H1 (cell line): ENCODE data around the gene TAF1B. TPM values are rescaled to one million over a fixed set of nuclear protein-coding genes. Genes with fewer than 3 reads are reported as not detected.

Source experiments
- CTCF ChIA-PET: fragments of 300-600 bp; sonication (Branson Sonifier 250); formaldehyde crosslinking; loops from one replicate; lab custom pipeline; 2021; ENCODE audit not compliant: partially characterized antibody; lab: Charles Lee
- POLR2A ChIA-PET: fragments of 300-600 bp; sonication (Branson Sonifier 250); formaldehyde crosslinking; loops from one replicate; lab custom pipeline; 2021; ENCODE audit warnings: inconsistent platforms; ENCODE audit not compliant: partially characterized antibody; lab: Charles Lee
- DNase-seq, 2 experiments: peaks; one replicate each; pipeline versions ENCODE4 v3.0.0 to v3.0.0-alpha.2; 2010 to 2022; ENCODE audit warnings: low spot score in 2 of 2, low read depth in 1 of 2, mixed read lengths in 1 of 2
- FAIRE-seq: peaks from 2 replicates; lab custom pipeline; 2011; peaks lifted over from hg19 to GRCh38; lab: Jason Lieb, UNC
- H2AFZ ChIP-seq: 2 replicates; pipeline ENCODE4 v1.8.1; 2012; ENCODE audit warnings: low read length, inconsistent platforms
- H2AK5ac ChIP-seq: 2 replicates; pipeline ENCODE4 v1.6.1; 2013; ENCODE audit warnings: low read depth, low read length
- H2BK120ac ChIP-seq: replicated peaks from 2 replicates; pipeline ENCODE3; 2013; ENCODE audit warnings: low read depth, low read length, inconsistent platforms
- H2BK12ac ChIP-seq: 2 replicates; pipeline ENCODE4 v1.6.1; 2013; ENCODE audit warnings: low read depth, low read length
- H2BK15ac ChIP-seq: 2 replicates; pipeline ENCODE4 v1.6.1; 2013; ENCODE audit warnings: low read length
- H2BK20ac ChIP-seq: 2 replicates; pipeline ENCODE4 v1.6.1; 2013; ENCODE audit warnings: low read length
- H2BK5ac ChIP-seq: 2 replicates; pipeline ENCODE4 v1.6.1; 2013; ENCODE audit warnings: low read depth, low read length
- H3K14ac ChIP-seq: 2 replicates; pipeline ENCODE4 v1.6.1; 2013; ENCODE audit warnings: inconsistent platforms; ENCODE audit not compliant: insufficient read length
- H3K18ac ChIP-seq: 2 replicates; pipeline ENCODE4 v1.6.1; 2013; ENCODE audit warnings: low read length; ENCODE audit errors: extremely low read depth
- H3K23ac ChIP-seq: 2 replicates; pipeline ENCODE4 v1.6.1; 2013; ENCODE audit warnings: inconsistent platforms; ENCODE audit not compliant: insufficient read length
- H3K23me2 ChIP-seq: 2 replicates; pipeline ENCODE4 v1.6.1; 2013; ENCODE audit warnings: low read depth, low read length
- H3K27ac ChIP-seq: 2 replicates; pipeline ENCODE4 v1.6.1; 2011; ENCODE audit warnings: low read depth, low read length, inconsistent platforms
- H3K27me3 ChIP-seq, 4 experiments: replicated peaks in 1 of 4; 1 replicate in 1 of 4; 2 replicates in 3 of 4; pipeline versions ENCODE4 v1.6.1 to v1.8.1; 2011 to 2013; ENCODE audit warnings: low read length in 3 of 4, mild to moderate bottlenecking in 3 of 4, inconsistent platforms in 2 of 4, mixed read lengths in 2 of 4, moderate library complexity in 1 of 4; ENCODE audit not compliant: control insufficient read depth in 3 of 4, insufficient read depth in 3 of 4; ENCODE audit errors: extremely low read depth in 1 of 4
- H3K36me3 ChIP-seq, 4 experiments: 2 replicates each; pipeline versions ENCODE4 v1.6.1 to v1.8.1; 2011 to 2013; ENCODE audit warnings: mild to moderate bottlenecking in 4 of 4, low read length in 3 of 4, moderate library complexity in 2 of 4, control low read depth in 1 of 4, inconsistent platforms in 1 of 4; ENCODE audit not compliant: insufficient read depth in 4 of 4, control insufficient read depth in 2 of 4
- H3K4ac ChIP-seq: replicated peaks from 2 replicates; pipeline ENCODE3; 2013; ENCODE audit warnings: low read length, low read depth, mixed read lengths, inconsistent platforms; ENCODE audit not compliant: insufficient read length
- H3K4me1 ChIP-seq, 4 experiments: replicated peaks in 1 of 4; 1 replicate in 1 of 4; 2 replicates in 3 of 4; pipeline versions ENCODE4 v1.6.1 to v1.8.1; 2011 to 2013; ENCODE audit warnings: low read length in 3 of 4, inconsistent platforms in 2 of 4, mixed read lengths in 1 of 4; ENCODE audit not compliant: insufficient read depth in 4 of 4, control insufficient read depth in 3 of 4
- H3K4me2 ChIP-seq, 2 experiments: 2 replicates each; pipeline versions ENCODE4 v1.6.1 to v1.8.1; 2011 to 2013; ENCODE audit warnings: low read depth in 2 of 2, low read length in 2 of 2, control low read depth in 1 of 2, inconsistent platforms in 1 of 2, mild to moderate bottlenecking in 1 of 2; ENCODE audit not compliant: insufficient read depth in 1 of 2
- H3K4me3 ChIP-seq, 4 experiments: fragments of 200-600, 300-600 bp in 1 of 4; sonication (generic), shearing (Covaris generic), sonication (Bioruptor Twin) in 1 of 4; 2 replicates each; pipeline versions ENCODE4 v1.5.1 to v1.8.1; 2011 to 2016; ENCODE audit warnings: low read length in 4 of 4, low read depth in 3 of 4, control low read depth in 2 of 4, inconsistent platforms in 2 of 4, mild to moderate bottlenecking in 2 of 4, mixed read lengths in 1 of 4, moderate library complexity in 1 of 4; ENCODE audit not compliant: insufficient read depth in 2 of 4; ENCODE audit errors: extremely low read depth in 1 of 4
- H3K56ac ChIP-seq: replicated peaks from 2 replicates; pipeline ENCODE3; 2013; ENCODE audit warnings: low read depth, mild to moderate bottlenecking, mixed read lengths, low read length, inconsistent platforms; ENCODE audit not compliant: insufficient read length
- H3K79me1 ChIP-seq: 2 replicates; pipeline ENCODE4 v1.6.1; 2013; ENCODE audit warnings: low read depth, low read length, control low read depth
- H3K79me2 ChIP-seq, 2 experiments: 2 replicates each; pipeline versions ENCODE4 v1.6.1 to v1.8.1; 2012 to 2013; ENCODE audit warnings: low read length in 2 of 2, mild to moderate bottlenecking in 2 of 2, inconsistent platforms in 1 of 2; ENCODE audit not compliant: insufficient read depth in 2 of 2, control insufficient read depth in 1 of 2
- H3K9ac ChIP-seq, 4 experiments: replicated peaks in 1 of 4; 1 replicate in 1 of 4; 2 replicates in 3 of 4; pipeline versions ENCODE4 v1.6.1 to v1.8.1; 2011 to 2013; ENCODE audit warnings: low read depth in 3 of 4, low read length in 3 of 4, control low read depth in 2 of 4, mild to moderate bottlenecking in 2 of 4, moderate library complexity in 2 of 4, inconsistent platforms in 1 of 4; ENCODE audit errors: extremely low read depth in 1 of 4
- H3K9me3 ChIP-seq, 2 experiments: 2 replicates each; pipeline versions ENCODE4 v1.6.1 to v1.8.1; 2012 to 2013; ENCODE audit warnings: mild to moderate bottlenecking in 2 of 2, moderate library complexity in 2 of 2, control low read depth in 1 of 2, inconsistent platforms in 1 of 2, low read depth in 1 of 2, low read length in 1 of 2, mixed read lengths in 1 of 2; ENCODE audit not compliant: insufficient read depth in 2 of 2
- H4K20me1 ChIP-seq, 2 experiments: replicated peaks in 1 of 2; 2 replicates each; pipeline versions ENCODE3 to v1.8.1; 2011 to 2013; ENCODE audit warnings: inconsistent platforms in 2 of 2, low read length in 2 of 2, mild to moderate bottlenecking in 1 of 2; ENCODE audit not compliant: insufficient read depth in 2 of 2, control insufficient read depth in 1 of 2
- H4K5ac ChIP-seq: 2 replicates; pipeline ENCODE4 v1.6.1; 2013; ENCODE audit warnings: low read length, low read depth, mixed read lengths, inconsistent platforms; ENCODE audit not compliant: insufficient read length
- H4K8ac ChIP-seq: 2 replicates; pipeline ENCODE4 v1.8.0; 2013; ENCODE audit warnings: mild to moderate bottlenecking, moderate library complexity, low read length, inconsistent platforms; ENCODE audit not compliant: insufficient read depth; ENCODE audit errors: extremely low read depth
- H4K91ac ChIP-seq: replicated peaks from 2 replicates; pipeline ENCODE3; 2013; ENCODE audit warnings: low read length, mixed read lengths, inconsistent platforms; ENCODE audit not compliant: insufficient read length
- BCL11A ChIP-seq, 2 experiments: IDR thresholded peaks; one replicate each; pipeline ENCODE4 v1.6.1; 2011; ENCODE audit warnings: low read depth in 2 of 2, low read length in 2 of 2, mild to moderate bottlenecking in 2 of 2
- CHD2 ChIP-seq: IDR thresholded peaks from 2 replicates; pipeline ENCODE4 v1.6.1; 2012; ENCODE audit warnings: low read length, improper control_type of control experiment
- TAF1 ChIP-seq: IDR thresholded peaks from 2 replicates; pipeline ENCODE4 v1.6.1; 2011; ENCODE audit warnings: mild to moderate bottlenecking, low read depth, low read length
- WGBS, 2 experiments: shearing (Covaris generic) in 1 of 2; methylation state at CpG; one replicate each; pipeline versions ENCODE4 v1.1.6 to v1.1.7; 2013 to 2015; ENCODE audit warnings: low lambda C conversion rate in 2 of 2, mixed read lengths in 2 of 2, inconsistent platforms in 1 of 2, low coverage in 1 of 2, missing lambda C conversion rate in 1 of 2; ENCODE audit not compliant: insufficient replicate concordance in 2 of 2, insufficient coverage in 1 of 2, insufficient read length in 1 of 2; ENCODE audit errors: extremely low coverage in 1 of 2, missing lambda C conversion rate in 1 of 2; 5-methylcytosine and 5-hydroxymethylcytosine counted together
- polyA plus RNA-seq, 7 experiments: library from polyadenylated mRNA; depleted of rRNA in 3 of 7; stranded (reverse) in 5 of 7; unstranded in 2 of 7; fragments of >200 nt in 5 of 7; fragments of 200-250 nt in 2 of 7; gene quantifications; 1 replicate in 5 of 7; 2 replicates in 1 of 7; 4 replicates in 1 of 7; pipeline versions ENCODE4 v1.2.1 to v1.2.3, GENCODE V29; 2011 to 2013; ENCODE audit warnings: missing spikeins in 2 of 7, mixed read lengths in 2 of 7
- total RNA-seq: library from RNA; stranded (reverse); fragmentation: NEBNext Ultra II Directional; extraction: Animal tissue kit (Norgen Biotek cat#: 25700); gene quantifications from 2 replicates; pipeline ENCODE4 v1.2.1, GENCODE V29; 2021

Gene TAF1B
- total and polyA plus RNA-seq, 2 of the 8 experiments (the other 6 are each of a cell fraction or from before 2014, with no cell fraction given) = 6.6 to 25.2 TPM

DNA sequence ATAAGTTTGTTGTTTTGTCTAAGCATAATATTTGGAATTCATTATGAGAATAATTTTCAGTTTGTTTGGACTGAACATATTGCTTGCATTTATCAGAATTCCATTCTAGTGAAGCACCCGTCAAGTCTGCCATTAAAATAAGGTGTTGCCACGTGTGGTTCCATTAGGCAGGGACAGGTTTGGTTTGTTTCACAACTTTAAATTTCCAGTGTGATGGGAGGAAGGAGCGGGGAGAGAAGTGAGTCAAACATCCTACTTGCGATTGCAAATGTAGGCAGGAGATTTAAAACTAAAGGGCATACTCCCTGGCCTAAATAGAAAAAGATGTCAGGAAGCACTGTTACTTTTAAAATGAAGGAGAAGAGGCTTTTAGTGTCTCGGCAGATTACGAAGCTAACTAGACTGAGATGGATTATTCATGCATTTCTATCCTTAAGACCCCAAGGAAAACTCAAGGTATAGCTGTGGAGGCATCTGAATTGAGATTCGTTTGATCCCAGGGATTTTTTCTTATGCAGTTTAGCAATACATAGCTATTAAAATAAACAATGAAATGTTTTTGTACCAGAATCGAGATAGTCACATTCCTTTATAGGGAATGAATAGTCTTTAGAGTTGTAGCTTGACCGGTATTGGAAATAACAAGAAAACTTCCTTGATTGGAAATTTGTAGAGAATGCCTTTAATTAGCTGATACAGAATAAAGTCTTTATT, 128.0 kb downstream of the TAF1B start:
- Histone ChIP-seq H4K91ac (no peak overlapping the region), H3K4me1 (no peaks in the 10 kb centered on the region), H3K9ac (no peak overlapping the region), H2BK5ac (no peak overlapping the region), H2BK20ac (no peak overlapping the region), H3K14ac (no peak overlapping the region), H4K5ac (no peak overlapping the region), H3K4me3 (no peak overlapping the region), H3K27ac (no peak overlapping the region), H3K4me2 (no peak overlapping the region), H3K27me3 (no peaks in the 10 kb centered on the region), H3K23me2 (no peaks in the 10 kb centered on the region), H3K79me2 (no peaks in the 10 kb centered on the region), H2BK15ac (no peak overlapping the region), H3K23ac (no peak overlapping the region), H3K36me3 (peaks cover 0 to 2% (median 0%) of the 10 kb centered on the region in 4 experiments; a peak in 1 of 8 replicates), H4K8ac (no peak overlapping the region), H4K20me1 (no peaks in the 10 kb centered on the region), H3K79me1 (no peaks in the 10 kb centered on the region), H2BK120ac (no peak overlapping the region), H2AFZ (no peak overlapping the region), H3K4ac (no peak overlapping the region), H3K18ac (no peak overlapping the region), H3K9me3 (no peaks in the 10 kb centered on the region), H2AK5ac (no peak overlapping the region), H2BK12ac (no peak overlapping the region), H3K56ac (no peak overlapping the region)
- no peak for DNase-seq
- WGBS, 2 experiments = 83% methylated on average over 9 of the region's 9 CpGs; no CpG with 5 or more reads in 1 of the 2 experiments
- no peak for FAIRE-seq
- TF ChIP-seq CHD2 (no peak), TAF1 (no peak), BCL11A (IDR thresholded peaks at IDR 0.05; ENCODE audit: low read depth in 2 of 2, low read length in 2 of 2) (no peak)
- ChIA-PET POLR2A (no interaction called here), CTCF (interaction anchor here (0.6 to 4.2 kb wide), 7 partner anchors 12 to 170 kb away, joined by 3 to 61 read pairs (median 4); no protein-coding TSS in a partner anchor)
